HCT116 (cell line): Measurements from ENCODE around the gene HPCAL4.

Source experiments
- CTCF ChIP-seq, 3 experiments: fragments of 200-600 bp in 1 of 3; sonication (generic) in 1 of 3; IDR thresholded peaks in 2 of 3; conservative IDR thresholded peaks in 1 of 3; 2 replicates each; pipeline ENCODE4 v1.5.1; 2012 to 2017; ENCODE audit warnings: low read depth in 2 of 3, low read length in 2 of 3, antibody characterized with exemption in 1 of 3, borderline replicate concordance in 1 of 3, control low read depth in 1 of 3, mild to moderate bottlenecking in 1 of 3, mixed read lengths in 1 of 3, mixed run types in 1 of 3, moderate library complexity in 1 of 3; ENCODE audit not compliant: insufficient read depth in 1 of 3
- EGR1 ChIP-seq: IDR thresholded peaks from 2 replicates; pipeline ENCODE4 v1.6.1; 2012; ENCODE audit warnings: low read depth
- ELF1 ChIP-seq: IDR thresholded peaks from 2 replicates; pipeline ENCODE4 v1.6.1; 2012; ENCODE audit warnings: low read depth, borderline replicate concordance
- EZH2 ChIP-seq: fragments of 200-600 bp; sonication (generic); IDR thresholded peaks from 2 replicates; pipeline ENCODE4 v1.6.1; 2017; ENCODE audit warnings: antibody characterized with exemption, mixed run types
- EZH2phosphoT487 ChIP-seq: fragments of 200-600 bp; IDR thresholded peaks from 2 replicates; pipeline ENCODE4 v1.6.1; 2018; ENCODE audit warnings: antibody characterized with exemption, borderline replicate concordance
- POLR2A ChIP-seq: IDR thresholded peaks from 2 replicates; pipeline ENCODE4 v1.7.0; 2011; ENCODE audit warnings: borderline replicate concordance; ENCODE audit not compliant: insufficient read depth, insufficient read length; ENCODE audit errors: extremely low read depth
- POLR2AphosphoS5 ChIP-seq: IDR thresholded peaks from 2 replicates; pipeline ENCODE4 v1.6.1; 2011; ENCODE audit warnings: mild to moderate bottlenecking, low read depth, low read length, moderate library complexity
- RAD21 ChIP-seq: IDR thresholded peaks from 2 replicates; pipeline ENCODE4 v1.6.1; 2012; ENCODE audit warnings: low read depth, mild to moderate bottlenecking
- REST ChIP-seq: IDR thresholded peaks from 2 replicates; pipeline ENCODE4 v1.6.1; 2012; ENCODE audit warnings: low read depth
- SIN3A ChIP-seq: IDR thresholded peaks from 2 replicates; pipeline ENCODE4 v1.6.1; 2012; ENCODE audit warnings: low read depth
- SRF ChIP-seq: IDR thresholded peaks from 2 replicates; pipeline ENCODE4 v1.6.1; 2012; ENCODE audit warnings: low read depth
- TCF7L2 ChIP-seq: IDR thresholded peaks from 2 replicates; pipeline ENCODE4 v1.7.0; 2011; ENCODE audit warnings: borderline replicate concordance, inconsistent platforms; ENCODE audit not compliant: insufficient read depth, insufficient read length; ENCODE audit errors: extremely low read depth
- YY1 ChIP-seq: IDR thresholded peaks from 2 replicates; pipeline ENCODE4 v1.6.1; 2011; ENCODE audit warnings: low read length, low read depth, moderate library complexity, mild to moderate bottlenecking; ENCODE audit not compliant: insufficient replicate concordance; ENCODE audit errors: extremely low read depth
- ZNF274 ChIP-seq: fragments of 200-500 bp; sonication (Bioruptor generic); IDR thresholded peaks from 2 replicates; pipeline ENCODE4 v1.6.1; 2014; ENCODE audit warnings: mild to moderate bottlenecking, low read depth, low read length, inconsistent platforms

DNA sequence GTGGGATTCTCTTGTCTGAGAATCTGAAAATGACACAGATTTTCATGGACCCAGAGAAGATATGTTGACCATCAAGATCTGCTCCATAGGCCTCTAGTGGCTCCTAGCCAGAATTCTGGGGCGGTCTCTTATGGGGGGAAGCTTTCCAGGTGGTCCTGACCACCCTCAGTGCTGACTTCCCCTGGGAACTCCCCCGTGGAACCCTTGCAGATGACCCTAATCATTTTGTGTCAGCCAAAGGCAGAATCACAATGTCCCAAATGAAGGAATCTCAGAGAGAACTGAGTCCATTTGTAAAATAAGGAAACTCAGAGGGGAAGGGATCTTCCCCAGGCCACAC is 55.4 kb downstream of the HPCAL4 start:
- TF ChIP-seq CTCF (IDR thresholded peaks at IDR 0.05 in 2 of 3, conservative IDR thresholded peaks at IDR 0.05 in 1 of 3; ENCODE audit: borderline replicate concordance in 1 of 3, insufficient read depth in 1 of 3, low read depth in 2 of 3, low read length in 2 of 3) (no peak), ZNF274 (no peak), RAD21 (no peak), REST (no peak), POLR2A (no peak), SIN3A (no peak), EZH2phosphoT487 (no peak), EZH2 (no peak), EGR1 (no peak), SRF (no peak), TCF7L2 (no peak), ELF1 (no peak), POLR2AphosphoS5 (no peak), YY1 (no peak)
